ENCODE data around the gene NHP2.

- TF ChIP-seq POLR2AphosphoS5 (IDR thresholded peaks at IDR 0.05; ENCODE audit: low read depth, low read length): no peak
- TF ChIP-seq POLR2A (IDR thresholded peaks at IDR 0.05; ENCODE audit: low read depth, low read length): no peak
These were observed 15.7 kb downstream of the NHP2 start for GRCh38 chr5:178137991-178138390.

Data from GM12892 (cell line).